Measurements from ENCODE around the gene TTLL11.
A peak's percentile ranks its signal among the peaks of the same experiment; 100 is the strongest.

TTLL11 gene

GRCh38 chr9:121830441-121831140, 262.5 kb downstream of the TTLL11 start:
- no peak overlapping the region for H3K4me3 ChIP-seq (ENCODE audit: low read depth, low read length)
- no peak for DNase-seq (ENCODE audit: low read depth)
- TF ChIP-seq CTCF (IDR thresholded peaks at IDR 0.05; ENCODE audit: low read depth, low read length) (no peak), MAX (IDR thresholded peaks at IDR 0.05; ENCODE audit: low read depth, low read length) (no peak), MYC (IDR thresholded peaks at IDR 0.05; ENCODE audit: low read depth, low read length) (no peak), POLR2A (IDR thresholded peaks at IDR 0.05; ENCODE audit: extremely low read depth, insufficient read length) (no peak)

- TF ChIP-seq MYC (IDR thresholded peaks at IDR 0.05; ENCODE audit: low read depth, low read length), result no peak
- no peak for DNase-seq (ENCODE audit: low read depth)
Measured at GRCh38 chr9:121827251-121827967, 265.7 kb downstream of the TTLL11 start.

GRCh38 chr9:121826711-121827110, 266.4 kb downstream of the TTLL11 start:
- TF ChIP-seq MYC (IDR thresholded peaks at IDR 0.05; ENCODE audit: low read depth, low read length), result no peak
- TF ChIP-seq POLR2A (IDR thresholded peaks at IDR 0.05; ENCODE audit: extremely low read depth, insufficient read length), result no peak
- TF ChIP-seq CTCF (IDR thresholded peaks at IDR 0.05; ENCODE audit: low read depth, low read length), result no peak
- TF ChIP-seq MAX (IDR thresholded peaks at IDR 0.05; ENCODE audit: low read depth, low read length), result no peak
- no peak overlapping the region for H3K4me3 ChIP-seq (ENCODE audit: low read depth, low read length)
- DNase-seq (ENCODE audit: low read depth), result no peak

More at GRCh38 chr9:121827251-121827967, 265.7 kb downstream of the TTLL11 start:
- H3K4me3 ChIP-seq (ENCODE audit: low read depth, low read length), result no peak overlapping the region

- no peak for TF ChIP-seq MYC (IDR thresholded peaks at IDR 0.05; ENCODE audit: low read depth, low read length)
- TF ChIP-seq POLR2A (IDR thresholded peaks at IDR 0.05; ENCODE audit: extremely low read depth, insufficient read length), result no peak
- TF ChIP-seq CTCF (IDR thresholded peaks at IDR 0.05; ENCODE audit: low read depth, low read length), result no peak
- TF ChIP-seq MAX (IDR thresholded peaks at IDR 0.05; ENCODE audit: low read depth, low read length), result no peak
- peak; percentile 22 for DNase-seq (ENCODE audit: low read depth)
- no peak overlapping the region for H3K4me3 ChIP-seq (ENCODE audit: low read depth, low read length)
Measured at GRCh38 chr9:121825031-121825691, 267.9 kb downstream of the TTLL11 start.

GRCh38 chr9:121824651-121825030, 268.5 kb downstream of the TTLL11 start:
- TF ChIP-seq POLR2A (IDR thresholded peaks at IDR 0.05; ENCODE audit: extremely low read depth, insufficient read length) (no peak), MAX (IDR thresholded peaks at IDR 0.05; ENCODE audit: low read depth, low read length) (no peak), MYC (IDR thresholded peaks at IDR 0.05; ENCODE audit: low read depth, low read length) (no peak), CTCF (IDR thresholded peaks at IDR 0.05; ENCODE audit: low read depth, low read length) (no peak)
- no peak overlapping the region for H3K4me3 ChIP-seq (ENCODE audit: low read depth, low read length)
- DNase-seq (ENCODE audit: low read depth), result no peak
